HepG2 (cell line): ENCODE data around the gene HSPB2. TPM values are rescaled to one million over a fixed set of nuclear protein-coding genes. Genes with fewer than 3 reads are reported as not detected.
A peak's percentile ranks its signal among the peaks of the same experiment; 100 is the strongest.

Experiments
- DDIT3 ChIP-seq: sonication (generic); formaldehyde crosslinking; IDR thresholded peaks from 2 replicates; pipeline ENCODE4 v1.4.0; 2020; ENCODE audit warnings: mild to moderate bottlenecking, missing genetic modification reagents
- IRX3 ChIP-seq: sonication (generic); formaldehyde crosslinking; IDR thresholded peaks from 2 replicates; pipeline ENCODE4 v1.8.1; 2023; ENCODE audit warnings: mild to moderate bottlenecking, low read depth, missing genetic modification reagents, borderline replicate concordance
- MED1 ChIP-seq: sonication (generic); formaldehyde crosslinking; IDR thresholded peaks from 2 replicates; pipeline ENCODE4 v1.4.0; 2020; ENCODE audit warnings: missing genetic modification reagents
- MTERF4 ChIP-seq: sonication (generic); formaldehyde crosslinking; IDR thresholded peaks from 2 replicates; pipeline ENCODE4 v1.8.0; 2023; ENCODE audit warnings: mild to moderate bottlenecking, missing genetic modification reagents
- NFATC3 ChIP-seq: sonication (generic); formaldehyde crosslinking; IDR thresholded peaks from 2 replicates; pipeline ENCODE4 v1.5.1; 2020; ENCODE audit warnings: mild to moderate bottlenecking, missing genetic modification reagents
- REXO4 ChIP-seq: sonication (generic); formaldehyde crosslinking; IDR thresholded peaks from 2 replicates; pipeline ENCODE4 v1.8.0; 2022; ENCODE audit warnings: missing genetic modification reagents, mild to moderate bottlenecking, borderline replicate concordance
- RFX3 ChIP-seq: IDR thresholded peaks from 2 replicates; pipeline ENCODE4 v1.6.1; 2016; ENCODE audit warnings: missing biosample characterization, missing genetic modification reagents
- TGIF2 ChIP-seq: IDR thresholded peaks from 2 replicates; pipeline ENCODE4 v1.6.1; 2016; ENCODE audit warnings: control low read depth, missing compliant biosample characterization
- ZFP36L1 ChIP-seq: sonication (generic); formaldehyde crosslinking; IDR thresholded peaks from 2 replicates; pipeline ENCODE4 v1.8.0; 2022; ENCODE audit warnings: mild to moderate bottlenecking, missing genetic modification reagents, moderate library complexity
- ZHX2 ChIP-seq, 2 experiments: sonication (generic) in 1 of 2; formaldehyde crosslinking in 1 of 2; IDR thresholded peaks; 2 replicates each; pipeline versions ENCODE4 v1.6.1 to v1.9.0; 2014 to 2022; ENCODE audit warnings: antibody characterized with exemption in 1 of 2, borderline replicate concordance in 1 of 2, inconsistent platforms in 1 of 2, low read depth in 1 of 2, missing genetic modification reagents in 1 of 2
- ZNF10 ChIP-seq: sonication (generic); formaldehyde crosslinking; IDR thresholded peaks from 2 replicates; pipeline ENCODE4 v1.4.0; 2020; ENCODE audit warnings: mild to moderate bottlenecking, low read depth, missing genetic modification reagents, borderline replicate concordance
- ZNF350 ChIP-seq: sonication (generic); formaldehyde crosslinking; IDR thresholded peaks from 2 replicates; pipeline ENCODE4 v1.4.0; 2020; ENCODE audit warnings: mild to moderate bottlenecking, low read depth, missing genetic modification reagents, borderline replicate concordance
- ZNF484 ChIP-seq: sonication (generic); formaldehyde crosslinking; IDR thresholded peaks from 2 replicates; pipeline ENCODE4 v1.5.1; 2020; ENCODE audit warnings: mild to moderate bottlenecking, low read depth, missing genetic modification reagents, borderline replicate concordance
- ZNF576 ChIP-seq: sonication (generic); formaldehyde crosslinking; IDR thresholded peaks from 2 replicates; pipeline ENCODE4 v1.4.0; 2020; ENCODE audit warnings: mild to moderate bottlenecking, missing genetic modification reagents
- polyA plus RNA-seq, 8 experiments: library from polyadenylated mRNA; depleted of rRNA in 3 of 8; stranded (reverse) in 7 of 8; unstranded in 1 of 8; fragments of >200 nt; fragmentation: Illumina TruSeq in 4 of 8; extraction: Trizol in 4 of 8; gene quantifications; 2 replicates each; pipeline versions ENCODE4 v1.2.1 to v1.2.3, GENCODE V29; 2011 to 2016; ENCODE audit warnings: low read depth in 4 of 8, missing spikeins in 1 of 8, mixed read lengths in 1 of 8; ENCODE audit not compliant: insufficient read depth in 1 of 8
- total RNA-seq, 5 experiments: library from RNA; depleted of rRNA; stranded (reverse); fragments of >200 nt; fragmentation: Illumina TruSeq; extraction: Trizol; gene quantifications; 2 replicates each; pipeline ENCODE4 v1.2.3, GENCODE V29; 2016; ENCODE audit warnings: low read depth in 1 of 5
- TF ChIP-seq, protein P1 (sequence below): sonication (generic); formaldehyde crosslinking; IDR thresholded peaks from 2 replicates; pipeline ENCODE4 v1.8.1; 2022; ENCODE audit warnings: low read depth, mild to moderate bottlenecking, missing genetic modification reagents

HSPB2 gene
- total and polyA plus RNA-seq, 2 of the 13 experiments (the other 11 are each of a cell fraction or from before 2014, with no cell fraction given) = 0.04 TPM; not detected in 1

DNA sequence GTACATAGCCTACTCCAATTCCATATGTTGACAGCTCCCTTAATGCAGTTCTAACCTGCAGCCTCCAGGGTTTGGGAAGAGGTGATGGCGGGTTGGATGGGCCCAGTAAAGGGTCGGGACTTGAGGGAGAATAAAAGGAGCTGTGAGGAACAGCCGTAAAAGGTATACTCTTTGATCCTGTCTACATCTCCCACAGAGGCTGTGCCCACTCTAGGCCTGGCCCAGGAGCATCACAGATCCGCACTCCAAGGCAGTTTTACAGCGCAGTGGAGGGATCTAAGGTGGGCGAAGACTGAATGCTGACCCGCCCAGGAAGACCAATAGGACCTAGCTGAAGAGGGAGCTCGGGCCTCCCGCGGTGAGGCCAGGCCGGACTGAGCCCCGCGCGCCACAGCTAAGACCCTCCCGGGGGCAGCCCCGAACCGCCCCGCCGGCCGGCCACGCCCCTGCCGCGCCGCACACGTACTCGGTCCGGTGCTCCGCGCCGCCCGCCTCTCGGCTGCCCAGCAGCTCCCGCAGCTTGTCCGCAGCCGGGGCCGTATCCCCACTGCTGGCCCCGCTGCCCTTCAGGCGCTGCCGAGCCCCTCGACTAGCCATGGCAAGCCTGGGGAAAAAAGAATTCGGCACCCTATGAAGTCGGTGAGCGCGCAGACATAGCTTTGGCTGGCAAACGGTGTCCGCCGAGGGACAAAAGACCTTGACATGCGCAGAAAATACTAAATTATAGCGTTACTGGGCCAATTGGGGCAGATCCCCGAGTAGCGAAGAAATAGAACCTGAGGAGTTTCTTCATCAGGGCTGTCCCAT lies 41.4 kb upstream of the HSPB2 start, which contains the start of gene ALG9 (continued):
- TF ChIP-seq ZHX2 (IDR thresholded peaks at IDR 0.05; ENCODE audit: low read depth) (no peak), ZHX2 (CRISPR knock-in tag; IDR thresholded peaks at IDR 0.05; ENCODE audit: borderline replicate concordance) (no peak), ZFP36L1 (CRISPR knock-in tag) (peak; percentile 78; the same call in 1 of the 2 replicates), REXO4 (CRISPR knock-in tag) (no peak), RFX3 (no peak), DDIT3 (CRISPR knock-in tag) (no peak), TGIF2 (no peak), MED1 (CRISPR knock-in tag) (peak; percentile 38), ZNF10 (CRISPR knock-in tag) (no peak), NFATC3 (no peak), MTERF4 (CRISPR knock-in tag) (peak; percentile 76), ZNF576 (CRISPR knock-in tag) (no peak), ZNF484 (CRISPR knock-in tag) (no peak), ZNF350 (CRISPR knock-in tag) (peak; percentile 73; the same call in 1 of the 2 replicates), IRX3 (CRISPR knock-in tag) (peak; percentile 78; the same call in 1 of the 2 replicates)
- TF ChIP-seq, protein P1, sequence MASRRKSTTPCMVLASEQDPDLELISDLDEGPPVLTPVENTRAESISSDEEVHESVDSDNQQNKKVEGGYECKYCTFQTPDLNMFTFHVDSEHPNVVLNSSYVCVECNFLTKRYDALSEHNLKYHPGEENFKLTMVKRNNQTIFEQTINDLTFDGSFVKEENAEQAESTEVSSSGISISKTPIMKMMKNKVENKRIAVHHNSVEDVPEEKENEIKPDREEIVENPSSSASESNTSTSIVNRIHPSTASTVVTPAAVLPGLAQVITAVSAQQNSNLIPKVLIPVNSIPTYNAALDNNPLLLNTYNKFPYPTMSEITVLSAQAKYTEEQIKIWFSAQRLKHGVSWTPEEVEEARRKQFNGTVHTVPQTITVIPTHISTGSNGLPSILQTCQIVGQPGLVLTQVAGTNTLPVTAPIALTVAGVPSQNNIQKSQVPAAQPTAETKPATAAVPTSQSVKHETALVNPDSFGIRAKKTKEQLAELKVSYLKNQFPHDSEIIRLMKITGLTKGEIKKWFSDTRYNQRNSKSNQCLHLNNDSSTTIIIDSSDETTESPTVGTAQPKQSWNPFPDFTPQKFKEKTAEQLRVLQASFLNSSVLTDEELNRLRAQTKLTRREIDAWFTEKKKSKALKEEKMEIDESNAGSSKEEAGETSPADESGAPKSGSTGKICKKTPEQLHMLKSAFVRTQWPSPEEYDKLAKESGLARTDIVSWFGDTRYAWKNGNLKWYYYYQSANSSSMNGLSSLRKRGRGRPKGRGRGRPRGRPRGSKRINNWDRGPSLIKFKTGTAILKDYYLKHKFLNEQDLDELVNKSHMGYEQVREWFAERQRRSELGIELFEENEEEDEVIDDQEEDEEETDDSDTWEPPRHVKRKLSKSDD (CRISPR knock-in tag) = peak; percentile 93
